ENCODE results near the gene LILRA6.

LILRA6 gene

DNA sequence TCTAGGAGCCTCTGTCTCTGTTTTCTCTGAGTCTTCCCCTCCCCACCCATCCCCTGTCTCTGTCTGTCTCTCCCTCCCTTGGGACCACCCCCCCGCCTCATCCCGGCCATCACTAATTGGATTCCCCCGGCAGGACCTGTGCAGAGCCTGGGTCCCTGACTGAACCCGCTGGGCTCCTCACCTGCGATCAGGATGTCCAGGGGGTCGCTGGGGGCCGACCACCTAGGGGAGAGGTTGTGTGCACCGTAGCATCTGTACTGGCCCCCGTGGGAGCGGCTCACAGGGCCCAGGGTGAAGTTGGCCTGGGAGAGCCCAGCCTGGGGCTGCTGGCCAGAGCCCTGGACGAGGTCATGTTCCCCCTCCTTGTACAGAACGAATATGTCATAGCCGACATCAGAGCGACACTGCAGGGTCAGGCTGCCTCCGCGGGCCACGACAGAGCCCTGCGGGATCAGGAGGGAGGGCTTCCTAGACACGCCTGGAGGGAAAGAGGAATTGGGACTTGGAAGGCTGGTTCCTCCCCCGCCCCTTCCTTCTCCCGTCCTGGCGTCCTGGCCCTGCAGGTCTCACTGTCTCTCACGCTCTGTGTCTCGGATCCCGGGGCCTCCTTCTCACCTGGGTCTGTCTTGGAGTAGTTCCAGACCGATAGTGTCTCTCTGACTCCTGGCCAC, 12.7 kb upstream of the LILRA6 start:
- in situ Hi-C loops (cut with HindIII; ENCODE audit: low sequenced_read_pairs): no loop called here
- no peak for DNase-seq (ENCODE audit: low read depth, low spot score)
- no peak overlapping the region for H3K4me3 ChIP-seq (ENCODE audit: low read depth, low read length)
- no peak for TF ChIP-seq CTCF (IDR thresholded peaks at IDR 0.05; ENCODE audit: low read depth, low read length)

DNA sequence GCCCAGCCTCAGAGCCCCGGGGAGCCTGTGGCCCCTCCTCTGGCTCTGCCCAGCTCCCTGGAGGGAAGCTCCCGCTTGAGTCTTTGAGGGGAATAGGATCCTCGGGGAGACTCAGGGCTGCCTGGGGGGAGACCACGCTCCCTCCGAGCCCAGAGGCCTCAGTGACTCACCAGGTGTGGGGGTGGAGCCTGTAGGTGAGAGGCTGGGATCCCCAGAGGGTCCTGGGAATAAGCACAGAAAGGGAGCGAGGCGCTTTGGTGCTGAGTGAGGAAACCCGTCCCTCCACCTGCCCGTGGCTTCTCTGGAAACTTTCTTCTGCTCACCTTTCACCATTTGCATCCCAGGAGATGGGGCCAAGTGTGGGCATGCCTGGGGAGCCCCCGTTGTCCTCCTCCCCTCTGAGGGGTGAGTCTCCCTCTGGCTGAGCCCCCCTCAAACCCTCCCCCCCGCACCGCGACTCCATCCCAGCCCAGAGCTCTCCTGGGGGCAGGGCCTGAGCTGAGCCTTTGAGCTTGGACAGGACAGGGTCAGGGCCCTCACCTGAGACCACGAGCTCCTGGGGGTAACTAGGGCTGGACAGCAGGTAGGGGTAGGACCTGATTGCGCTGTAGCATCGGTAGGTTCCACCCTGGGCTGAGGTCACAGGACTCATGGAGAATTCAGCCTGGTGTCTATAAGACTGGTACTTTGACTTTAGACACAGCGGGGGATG, 11.8 kb upstream of the LILRA6 start:
- no peak for DNase-seq (ENCODE audit: low read depth, low spot score)
- TF ChIP-seq CTCF (IDR thresholded peaks at IDR 0.05; ENCODE audit: low read depth, low read length): no peak
- in situ Hi-C loops (cut with HindIII; ENCODE audit: low sequenced_read_pairs): no loop called here
- H3K4me3 ChIP-seq (ENCODE audit: low read depth, low read length): no peak overlapping the region

DNA sequence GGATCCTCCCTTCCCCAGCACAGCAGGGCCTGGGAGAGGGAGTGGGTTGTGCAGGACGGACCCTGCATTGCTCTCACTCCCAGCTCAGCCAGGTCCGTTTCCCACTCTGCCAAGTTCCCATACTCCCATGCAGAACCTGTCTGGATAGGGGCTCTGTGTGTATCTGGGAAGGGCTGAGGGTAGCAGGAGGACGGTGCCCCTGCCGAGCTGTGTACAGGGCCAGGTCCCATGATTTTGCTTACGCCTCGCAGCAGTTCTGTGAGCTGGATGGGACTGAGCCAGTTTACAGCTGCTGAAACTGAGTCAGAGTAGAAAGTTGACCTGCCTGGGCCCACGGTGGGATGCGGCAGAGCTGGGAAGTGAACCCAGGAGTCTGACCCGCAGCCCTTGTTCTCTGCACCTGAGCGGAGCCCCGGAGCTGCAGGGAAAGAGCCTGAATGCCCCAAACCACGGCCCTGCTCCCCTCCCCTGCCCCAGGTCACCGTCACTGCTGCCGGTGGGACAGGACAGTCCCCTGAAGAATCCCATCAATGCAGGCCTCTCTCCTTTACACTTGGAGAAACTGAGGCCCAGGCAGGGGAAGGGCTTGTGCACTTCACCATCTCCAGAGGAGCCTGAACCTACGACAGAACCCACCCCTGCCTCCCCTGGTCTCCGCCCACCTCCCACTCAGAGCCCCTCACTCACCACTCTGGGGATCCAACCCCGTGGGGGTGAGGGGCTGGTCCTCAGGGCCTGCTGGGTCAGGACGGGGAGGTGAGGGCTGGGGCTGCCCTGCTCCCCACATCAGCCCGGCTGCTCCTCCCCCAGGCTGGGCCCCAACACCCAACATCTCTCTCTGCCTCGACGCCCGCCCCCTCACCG, 11.0 kb upstream of the LILRA6 start:
- TF ChIP-seq CTCF (IDR thresholded peaks at IDR 0.05; ENCODE audit: low read depth, low read length): no peak
- in situ Hi-C loops (cut with HindIII; ENCODE audit: low sequenced_read_pairs): no loop called here
- no peak for DNase-seq (ENCODE audit: low read depth, low spot score)
- no peak overlapping the region for H3K4me3 ChIP-seq (ENCODE audit: low read depth, low read length)

DNA sequence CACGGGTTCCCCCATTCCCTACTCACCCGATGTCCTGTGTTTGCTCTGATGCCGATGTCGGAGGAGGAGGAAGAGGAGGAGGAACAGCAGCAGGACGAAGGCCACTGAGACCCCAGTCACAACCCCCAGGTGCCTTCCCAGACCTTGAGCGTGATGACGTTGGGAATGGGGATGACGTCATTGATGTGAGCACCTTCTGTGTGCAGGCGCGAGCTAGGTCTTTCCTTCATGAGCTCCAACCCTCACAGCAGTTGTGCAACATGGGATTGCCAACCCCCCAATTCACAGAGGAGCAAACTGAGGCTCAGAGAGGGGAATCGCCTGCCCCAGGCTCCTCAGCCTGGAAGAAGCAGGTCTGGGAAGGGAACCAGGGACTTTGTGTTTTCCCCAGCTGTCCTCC, 10.3 kb upstream of the LILRA6 start:
- no peak for TF ChIP-seq CTCF (IDR thresholded peaks at IDR 0.05; ENCODE audit: low read depth, low read length)
- no peak overlapping the region for H3K4me3 ChIP-seq (ENCODE audit: low read depth, low read length)
- no peak for DNase-seq (ENCODE audit: low read depth, low spot score)
- in situ Hi-C loops (cut with HindIII; ENCODE audit: low sequenced_read_pairs): no loop called here

GRCh38 chr19:54252243-54252642, 9.7 kb upstream of the LILRA6 start:
- in situ Hi-C loops (cut with HindIII; ENCODE audit: low sequenced_read_pairs): no loop called here
- H3K4me3 ChIP-seq (ENCODE audit: low read depth, low read length): no peak overlapping the region
- no peak for DNase-seq (ENCODE audit: low read depth, low spot score)
- TF ChIP-seq CTCF (IDR thresholded peaks at IDR 0.05; ENCODE audit: low read depth, low read length): no peak

DNA sequence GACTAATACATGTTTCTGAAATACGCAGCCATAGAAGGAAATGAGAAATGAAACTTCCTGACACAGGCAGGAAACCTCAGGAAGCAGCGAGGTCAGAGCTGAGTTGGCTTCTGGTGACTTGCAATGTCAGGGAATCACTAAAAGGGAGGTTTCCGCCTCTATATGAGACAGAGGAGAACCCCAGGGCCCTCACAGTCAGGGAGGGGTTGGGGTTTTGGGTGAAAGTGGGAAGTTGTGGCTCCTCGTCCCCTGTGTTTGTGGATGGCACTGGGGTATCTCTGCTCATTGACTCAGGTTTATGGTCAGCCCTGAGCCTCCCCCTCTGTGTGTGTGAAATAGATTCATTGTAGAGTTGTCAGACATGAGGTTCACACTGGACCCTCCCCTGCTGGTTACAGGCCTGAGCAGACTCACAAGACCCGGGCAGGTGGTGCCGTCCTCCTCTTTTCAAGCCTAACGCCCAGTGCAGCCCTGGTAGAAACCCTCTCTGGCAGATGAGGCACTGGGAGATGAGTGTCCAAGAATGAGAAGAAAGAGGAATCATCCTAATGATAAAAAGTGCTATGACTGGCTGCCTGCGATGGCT, 5.5 kb upstream of the LILRA6 start:
- DNase-seq (ENCODE audit: low read depth, low spot score): no peak
- in situ Hi-C loops (cut with HindIII; ENCODE audit: low sequenced_read_pairs): no loop called here
- H3K4me3 ChIP-seq (ENCODE audit: low read depth, low read length): no peak overlapping the region
- TF ChIP-seq CTCF (IDR thresholded peaks at IDR 0.05; ENCODE audit: low read depth, low read length): no peak
